Measurements from ENCODE around the gene NUCB2.
A peak's percentile ranks its signal among the peaks of the same experiment; 100 is the strongest.

Gene NUCB2

DNA sequence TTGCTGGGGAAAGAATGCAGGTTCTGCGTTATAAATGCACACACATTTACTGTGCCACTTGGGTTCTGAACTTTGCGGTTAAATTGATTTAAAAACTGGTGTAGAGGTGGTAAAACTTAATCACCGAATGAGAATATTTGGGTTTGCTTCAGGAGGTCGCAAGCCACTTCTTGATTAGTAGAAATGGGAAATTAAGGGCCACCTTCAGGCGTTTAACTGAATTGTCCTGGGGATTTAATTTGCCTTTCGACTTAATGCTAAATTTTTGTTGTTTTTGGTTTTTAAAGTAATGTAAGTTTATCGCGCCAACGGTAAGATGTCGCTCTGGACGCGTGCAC lies 74.6 kb downstream of the NUCB2 start:
- Histone ChIP-seq H3K4me1 (ENCODE audit: low read length) (peaks cover 3% of the 10 kb centered on the region), H3K79me2 (ENCODE audit: low read length) (no peaks in the 10 kb centered on the region), H3K36me3 (replicated peaks; ENCODE audit: low read depth, low read length) (no peaks in the 10 kb centered on the region), H3K4me3 (ENCODE audit: low read length) (no peak overlapping the region), H2AFZ (ENCODE audit: low read depth, low read length) (no peak overlapping the region), H3K9me3 (ENCODE audit: insufficient read depth, low read length) (no peaks in the 10 kb centered on the region), H3K27ac (ENCODE audit: low read length) (no peak overlapping the region), H3K4me2 (ENCODE audit: low read length) (no peak overlapping the region), H3K27me3 (ENCODE audit: low read depth, low read length) (peaks cover 36% of the 10 kb centered on the region), H3K9ac (ENCODE audit: low read length) (no peak overlapping the region), H4K20me1 (ENCODE audit: insufficient read depth, low read length) (no peaks in the 10 kb centered on the region)
- TF ChIP-seq, protein P1, sequence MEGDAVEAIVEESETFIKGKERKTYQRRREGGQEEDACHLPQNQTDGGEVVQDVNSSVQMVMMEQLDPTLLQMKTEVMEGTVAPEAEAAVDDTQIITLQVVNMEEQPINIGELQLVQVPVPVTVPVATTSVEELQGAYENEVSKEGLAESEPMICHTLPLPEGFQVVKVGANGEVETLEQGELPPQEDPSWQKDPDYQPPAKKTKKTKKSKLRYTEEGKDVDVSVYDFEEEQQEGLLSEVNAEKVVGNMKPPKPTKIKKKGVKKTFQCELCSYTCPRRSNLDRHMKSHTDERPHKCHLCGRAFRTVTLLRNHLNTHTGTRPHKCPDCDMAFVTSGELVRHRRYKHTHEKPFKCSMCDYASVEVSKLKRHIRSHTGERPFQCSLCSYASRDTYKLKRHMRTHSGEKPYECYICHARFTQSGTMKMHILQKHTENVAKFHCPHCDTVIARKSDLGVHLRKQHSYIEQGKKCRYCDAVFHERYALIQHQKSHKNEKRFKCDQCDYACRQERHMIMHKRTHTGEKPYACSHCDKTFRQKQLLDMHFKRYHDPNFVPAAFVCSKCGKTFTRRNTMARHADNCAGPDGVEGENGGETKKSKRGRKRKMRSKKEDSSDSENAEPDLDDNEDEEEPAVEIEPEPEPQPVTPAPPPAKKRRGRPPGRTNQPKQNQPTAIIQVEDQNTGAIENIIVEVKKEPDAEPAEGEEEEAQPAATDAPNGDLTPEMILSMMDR (IDR thresholded peaks at IDR 0.05; ENCODE audit: low read depth, low read length): no peak
- TF ChIP-seq EZH2phosphoT487 (IDR thresholded peaks at IDR 0.05; ENCODE audit: low read depth): no peak

DNA sequence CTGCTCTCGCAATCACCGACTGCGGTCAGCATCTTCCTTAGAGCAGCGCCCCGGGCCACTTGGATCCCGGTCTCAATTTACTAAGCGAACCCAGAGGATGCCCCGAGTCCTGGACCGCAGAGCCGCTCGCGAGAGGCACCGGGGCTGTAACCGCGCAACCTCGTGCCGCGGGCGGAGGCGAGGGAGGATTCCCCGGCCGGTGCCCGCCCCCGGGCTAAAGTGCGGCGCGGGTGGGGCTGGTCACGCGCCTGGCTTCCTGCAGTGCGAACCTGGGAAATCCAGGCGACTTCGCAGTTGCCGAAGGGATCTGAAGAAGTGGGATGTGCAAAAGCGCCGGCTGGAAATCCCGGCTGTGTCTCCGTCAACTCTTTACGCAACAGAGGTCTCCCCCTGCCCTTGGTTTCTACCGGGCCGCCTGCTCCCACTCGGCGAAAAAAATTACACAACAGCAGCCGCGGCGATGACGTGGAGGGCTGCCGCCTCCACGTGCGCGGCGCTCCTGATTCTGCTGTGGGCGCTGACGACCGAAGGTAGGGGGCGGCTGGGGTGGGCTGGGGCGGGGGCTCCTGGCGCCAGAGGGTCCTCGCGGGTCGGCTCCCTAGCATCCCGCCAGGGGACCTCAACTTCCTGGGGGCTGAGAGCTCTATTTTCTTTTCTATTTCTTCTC lies 75.1 kb downstream of the NUCB2 start, which contains the start of gene NCR3LG1:
TSS of gene NCR3LG1 (plus strand) at position 291 of the 667 bp plus-strand sequence. CDS start at position 461, 170 bp downstream.
- Histone ChIP-seq H4K20me1 (ENCODE audit: insufficient read depth, low read length) (no peaks in the 10 kb centered on the region), H3K9ac (ENCODE audit: low read length) (no peak within 1 kb of the TSS), H3K27me3 (ENCODE audit: low read depth, low read length) (peaks cover 36% of the 10 kb centered on the region), H3K36me3 (replicated peaks; ENCODE audit: low read depth, low read length) (no peaks in the 10 kb centered on the region), H3K27ac (ENCODE audit: low read length) (no peak within 1 kb of the TSS), H2AFZ (ENCODE audit: low read depth, low read length) (no peak within 1 kb of the TSS), H3K9me3 (ENCODE audit: insufficient read depth, low read length) (no peaks in the 10 kb centered on the region), H3K79me2 (ENCODE audit: low read length) (no peaks in the 10 kb centered on the region), H3K4me2 (ENCODE audit: low read length) (no peak within 1 kb of the TSS), H3K4me3 (ENCODE audit: low read length) (no peak within 1 kb of the TSS), H3K4me1 (ENCODE audit: low read length) (peaks cover 3% of the 10 kb centered on the region)
- TF ChIP-seq, protein P1 (IDR thresholded peaks at IDR 0.05; ENCODE audit: low read depth, low read length): no peak
- TF ChIP-seq EZH2phosphoT487 (IDR thresholded peaks at IDR 0.05; ENCODE audit: low read depth): no peak

DNA sequence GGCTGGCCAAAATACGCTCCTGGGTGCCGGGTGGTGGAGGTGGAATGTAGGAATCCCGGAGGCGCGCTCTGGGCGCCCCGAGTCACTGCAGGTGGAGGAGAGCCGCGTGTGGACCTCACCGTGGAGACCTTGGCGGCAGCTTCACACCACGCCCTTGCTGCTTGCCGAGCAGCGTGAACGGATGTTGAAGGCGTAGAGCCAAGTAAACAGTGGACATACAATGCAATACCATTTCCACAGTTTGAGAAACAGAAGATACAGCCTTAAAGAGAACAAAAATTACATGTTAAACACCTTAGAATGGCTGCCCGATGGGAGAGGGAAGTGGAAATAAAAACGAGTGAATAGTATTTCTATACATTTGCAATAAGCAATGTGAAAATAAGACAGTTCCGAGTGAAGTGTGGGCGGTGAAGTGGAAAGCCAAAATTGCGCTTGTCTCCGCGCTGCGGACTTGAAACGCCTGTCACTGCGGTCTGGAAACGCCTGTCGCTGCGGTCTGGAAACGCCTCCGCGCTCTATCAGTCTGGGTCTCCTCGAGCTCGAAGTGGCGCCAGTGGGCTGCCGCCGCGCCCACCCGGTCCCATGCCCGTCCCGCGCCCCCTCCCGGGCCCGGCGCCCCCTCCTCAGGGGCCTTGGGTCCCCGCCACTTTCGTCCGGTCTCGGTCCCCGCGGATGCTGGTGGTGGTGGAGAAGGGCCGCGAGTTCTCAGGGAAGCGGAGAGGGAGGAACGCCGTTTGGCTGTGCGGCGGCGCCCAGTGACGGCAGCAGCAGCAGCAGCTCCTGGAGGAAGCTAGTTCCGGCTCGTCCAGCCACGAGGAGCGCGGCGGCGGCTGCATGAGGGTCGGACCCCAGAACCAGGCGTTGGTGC lies 76.6 kb downstream of the NUCB2 start:
- Histone ChIP-seq H3K27me3 (ENCODE audit: low read depth, low read length) (peaks cover 32% of the 10 kb centered on the region), H3K27ac (ENCODE audit: low read length) (no peak overlapping the region), H2AFZ (ENCODE audit: low read depth, low read length) (peak overlapping the region; percentile 83), H3K9ac (ENCODE audit: low read length) (peak overlapping the region; percentile 21; the same call in 1 of the 2 replicates), H3K79me2 (ENCODE audit: low read length) (no peaks in the 10 kb centered on the region), H4K20me1 (ENCODE audit: insufficient read depth, low read length) (no peaks in the 10 kb centered on the region), H3K4me1 (ENCODE audit: low read length) (peaks cover 3% of the 10 kb centered on the region), H3K4me3 (ENCODE audit: low read length) (peak overlapping the region; percentile 78), H3K9me3 (ENCODE audit: insufficient read depth, low read length) (no peaks in the 10 kb centered on the region), H3K4me2 (ENCODE audit: low read length) (peak overlapping the region; percentile 83), H3K36me3 (replicated peaks; ENCODE audit: low read depth, low read length) (no peaks in the 10 kb centered on the region)
- TF ChIP-seq EZH2phosphoT487 (IDR thresholded peaks at IDR 0.05; ENCODE audit: low read depth): no peak
- TF ChIP-seq, protein P1 (IDR thresholded peaks at IDR 0.05; ENCODE audit: low read depth, low read length): no peak

Measured in OCI-LY3 (cell line).